ENCODE results near the gene PRRG1.

DNA sequence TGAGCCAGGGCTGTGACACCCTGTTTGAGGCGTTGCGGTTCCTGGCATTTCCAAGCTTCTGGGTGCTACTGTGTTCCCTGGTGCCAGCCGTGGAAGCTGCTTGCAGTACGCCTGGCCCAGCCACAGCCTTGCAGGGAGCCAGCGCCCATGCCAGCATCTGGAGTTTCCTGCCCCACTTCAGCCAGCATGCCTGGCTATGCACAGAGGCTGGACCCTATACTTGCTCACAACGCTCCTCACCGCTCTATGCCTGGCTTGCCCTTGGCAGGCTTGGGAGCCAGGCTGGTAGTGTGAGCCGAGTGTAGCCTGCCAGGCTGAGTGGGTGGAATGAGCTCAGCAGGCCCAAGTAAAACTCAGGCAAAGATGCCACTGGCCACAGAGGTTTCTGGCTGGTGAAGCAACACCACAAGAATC is 22.4 kb downstream of the PRRG1 start:
- TF ChIP-seq FOXC1 (CRISPR knock-in tag; IDR thresholded peaks at IDR 0.05; ENCODE audit: borderline replicate concordance) (no peak), TCF7L2 (IDR thresholded peaks at IDR 0.05; ENCODE audit: low read depth, low read length) (no peak), SATB2 (CRISPR knock-in tag; IDR thresholded peaks at IDR 0.05) (no peak)

Data from HepG2 (cell line).